ENCODE results near the gene INTS7.

- TF ChIP-seq TAF1 (IDR thresholded peaks at IDR 0.05; ENCODE audit: borderline replicate concordance, low read depth, low read length) (no peak), POLR2A (IDR thresholded peaks at IDR 0.05; ENCODE audit: low read depth, low read length) (no peak)
Observed at GRCh38 chr1:211986628-211987254, 48.6 kb downstream of the INTS7 start.
